Neuronal stem cell (in vitro differentiated cells): Measurements from ENCODE around the gene SDC3.
A peak's percentile ranks its signal among the peaks of the same experiment; 100 is the strongest.

Experiments
- DNase-seq: peaks from one replicate; pipeline ENCODE4 v3.0.0-alpha.2; 2013; ENCODE audit warnings: low spot score
- H2AFZ ChIP-seq: one replicate; pipeline ENCODE4 v1.6.1; 2013; ENCODE audit warnings: mild to moderate bottlenecking, low read length, inconsistent platforms
- H2AK5ac ChIP-seq: 2 replicates; pipeline ENCODE4 v1.6.1; 2013; ENCODE audit warnings: low read depth, mild to moderate bottlenecking, inconsistent platforms, low read length, moderate library complexity, mixed read lengths
- H2BK120ac ChIP-seq: 2 replicates; pipeline ENCODE4 v1.6.1; 2013; ENCODE audit warnings: low read depth, mild to moderate bottlenecking, inconsistent platforms, low read length, moderate library complexity, mixed read lengths
- H2BK12ac ChIP-seq: one replicate; pipeline ENCODE4 v1.6.1; 2013; ENCODE audit warnings: low read length, inconsistent platforms
- H2BK15ac ChIP-seq: 2 replicates; pipeline ENCODE4 v1.6.1; 2013; ENCODE audit warnings: mild to moderate bottlenecking, low read length, inconsistent platforms, mixed read lengths
- H2BK5ac ChIP-seq: one replicate; pipeline ENCODE4 v1.6.1; 2013; ENCODE audit warnings: inconsistent platforms, mild to moderate bottlenecking, low read length, moderate library complexity
- H3K14ac ChIP-seq: one replicate; pipeline ENCODE4 v1.6.1; 2013; ENCODE audit warnings: low read length, inconsistent platforms
- H3K18ac ChIP-seq: 2 replicates; pipeline ENCODE4 v1.6.1; 2013; ENCODE audit warnings: low read length, inconsistent platforms
- H3K23ac ChIP-seq: 2 replicates; pipeline ENCODE4 v1.6.1; 2013; ENCODE audit warnings: low read depth, mild to moderate bottlenecking, mixed read lengths, low read length, inconsistent platforms; ENCODE audit not compliant: poor library complexity
- H3K27ac ChIP-seq: replicated peaks from 3 replicates; pipeline ENCODE4 v1.5.1; 2013; ENCODE audit warnings: low read length, inconsistent platforms
- H3K27me3 ChIP-seq, 3 experiments: 2 replicates each; pipeline ENCODE4 v1.6.1; 2013; ENCODE audit warnings: low read length in 3 of 3, mild to moderate bottlenecking in 2 of 3, inconsistent platforms in 1 of 3, low read depth in 1 of 3, mixed read lengths in 1 of 3, moderate library complexity in 1 of 3; ENCODE audit not compliant: control insufficient read depth in 3 of 3, insufficient read depth in 3 of 3
- H3K36me3 ChIP-seq, 2 donors: replicated peaks in 1 of 2; 2 replicates each; pipeline ENCODE4 v1.6.1; 2013; ENCODE audit warnings: low read length in 2 of 2; ENCODE audit not compliant: control insufficient read depth in 2 of 2, insufficient read depth in 2 of 2
- H3K4ac ChIP-seq: 2 replicates; pipeline ENCODE4 v1.6.1; 2013; ENCODE audit warnings: inconsistent platforms, mild to moderate bottlenecking, low read length, moderate library complexity
- H3K4me1 ChIP-seq, 2 donors: 1 replicate in 1 of 2; 2 replicates in 1 of 2; pipeline ENCODE4 v1.6.1; 2013; ENCODE audit warnings: low read length in 2 of 2, low read depth in 1 of 2; ENCODE audit not compliant: control insufficient read depth in 2 of 2, insufficient read depth in 1 of 2
- H3K4me2 ChIP-seq: one replicate; pipeline ENCODE4 v1.6.1; 2013; ENCODE audit warnings: mild to moderate bottlenecking, low read length, inconsistent platforms; ENCODE audit not compliant: insufficient read depth, poor library complexity, severe bottlenecking
- H3K4me3 ChIP-seq, 2 donors: 2 replicates each; pipeline ENCODE4 v1.5.1; 2013; ENCODE audit warnings: low read length in 2 of 2, mild to moderate bottlenecking in 2 of 2, inconsistent platforms in 1 of 2, moderate library complexity in 1 of 2
- H3K79me1 ChIP-seq: one replicate; pipeline ENCODE4 v1.6.1; 2013; ENCODE audit warnings: low read depth, mild to moderate bottlenecking, inconsistent platforms, low read length, moderate library complexity
- H3K9ac ChIP-seq: one replicate; pipeline ENCODE4 v1.6.1; 2013; ENCODE audit warnings: mild to moderate bottlenecking, low read depth, low read length, inconsistent platforms; ENCODE audit not compliant: poor library complexity
- H3K9me3 ChIP-seq, 2 donors: replicated peaks in 1 of 2; 2 replicates each; pipeline versions ENCODE3 to v1.6.1; 2013; ENCODE audit warnings: low read length in 2 of 2, mild to moderate bottlenecking in 2 of 2, inconsistent platforms in 1 of 2, low read depth in 1 of 2, mixed read lengths in 1 of 2, moderate library complexity in 1 of 2; ENCODE audit not compliant: control insufficient read depth in 2 of 2, insufficient read depth in 1 of 2
- H4K8ac ChIP-seq: one replicate; pipeline ENCODE4 v1.6.1; 2013; ENCODE audit warnings: low read depth, mild to moderate bottlenecking, inconsistent platforms, low read length, moderate library complexity
- H4K91ac ChIP-seq: one replicate; pipeline ENCODE4 v1.6.1; 2013; ENCODE audit warnings: low read length, low read depth, mild to moderate bottlenecking, inconsistent platforms; ENCODE audit not compliant: poor library complexity
- WGBS, 2 donors: extraction: QIAGEN DNeasy Blood & Tissue Kit; methylation state at CpG; one replicate each; pipeline ENCODE4 v1.1.7; 2013; ENCODE audit warnings: missing lambda C conversion rate in 2 of 2, mixed read lengths in 1 of 2; ENCODE audit not compliant: insufficient read length in 2 of 2, insufficient replicate concordance in 1 of 2; ENCODE audit errors: extremely low coverage in 2 of 2; 5-methylcytosine and 5-hydroxymethylcytosine counted together

The SDC3 gene

GRCh38 chr1:30878016-30878415 lies 30.5 kb downstream of the SDC3 start:
- no peak overlapping the region for H2AFZ ChIP-seq
- no peak overlapping the region for H3K23ac ChIP-seq
- H3K4me1 ChIP-seq: peaks cover 9 to 18% of the 10 kb centered on the region in 2 donors
- no peak overlapping the region for H3K4me2 ChIP-seq
- no peak overlapping the region for H4K8ac ChIP-seq
- no peak overlapping the region for H3K4me3 ChIP-seq
- H3K79me1 ChIP-seq: peaks cover 6% of the 10 kb centered on the region
- H2AK5ac ChIP-seq: no peak overlapping the region
- no peak overlapping the region for H4K91ac ChIP-seq
- no peak overlapping the region for H2BK5ac ChIP-seq
- H3K4ac ChIP-seq: no peak overlapping the region
- no peak overlapping the region for H2BK120ac ChIP-seq
- no peak for DNase-seq
- H3K18ac ChIP-seq: no peak overlapping the region
- peaks cover 0 to 12% of the 10 kb centered on the region in 2 donors for H3K9me3 ChIP-seq
- WGBS, 2 donors: no CpG with 5 or more reads among the region's 9 CpGs
- H3K14ac ChIP-seq: no peak overlapping the region
- no peak overlapping the region for H3K27ac ChIP-seq
- H2BK12ac ChIP-seq: no peak overlapping the region
- H3K36me3 ChIP-seq: peaks cover 29 to 56% of the 10 kb centered on the region in 2 donors
- H3K27me3 ChIP-seq: no peaks in the 10 kb centered on the region
- H3K9ac ChIP-seq: no peak overlapping the region
- H2BK15ac ChIP-seq: no peak overlapping the region

- Histone ChIP-seq H3K14ac (no peak overlapping the region), H4K91ac (no peak overlapping the region), H3K9ac (no peak overlapping the region), H3K36me3 (peaks cover 35 to 62% of the 10 kb centered on the region in 2 donors), H3K23ac (no peak overlapping the region), H2BK15ac (no peak overlapping the region), H3K4me2 (no peak overlapping the region), H3K9me3 (peaks cover 0 to 19% of the 10 kb centered on the region in 2 donors), H3K18ac (no peak overlapping the region), H3K27me3 (no peaks in the 10 kb centered on the region), H2AFZ (no peak overlapping the region), H3K4me3 (no peak overlapping the region), H2AK5ac (no peak overlapping the region), H2BK120ac (no peak overlapping the region), H3K79me1 (peaks cover 5% of the 10 kb centered on the region), H2BK5ac (no peak overlapping the region), H3K4ac (no peak overlapping the region), H3K27ac (no peak overlapping the region), H2BK12ac (no peak overlapping the region), H4K8ac (no peak overlapping the region), H3K4me1 (peaks cover 9 to 18% of the 10 kb centered on the region in 2 donors)
- no peak for DNase-seq
- no CpG with 5 or more reads among the region's 10 CpGs for WGBS, 2 donors
These were observed 31.2 kb downstream of the SDC3 start for GRCh38 chr1:30877205-30877912.

- peaks cover 0 to 26% of the 10 kb centered on the region in 2 donors for H3K9me3 ChIP-seq
- no peak overlapping the region for H2AK5ac ChIP-seq
- peak overlapping the region; percentile 51 for H3K14ac ChIP-seq
- H3K18ac ChIP-seq: no peak overlapping the region
- no peak overlapping the region for H3K4me3 ChIP-seq
- H3K4me1 ChIP-seq: peaks cover 9 to 18% of the 10 kb centered on the region in 2 donors
- WGBS, 2 donors: no CpG with 5 or more reads among the region's 25 CpGs
- H2BK15ac ChIP-seq: no peak overlapping the region
- no peaks in the 10 kb centered on the region for H3K27me3 ChIP-seq
- DNase-seq: no peak
- no peak overlapping the region for H3K9ac ChIP-seq
- no peak overlapping the region for H3K4ac ChIP-seq
- H3K4me2 ChIP-seq: no peak overlapping the region
- H2BK120ac ChIP-seq: no peak overlapping the region
- peaks cover 4% of the 10 kb centered on the region for H3K79me1 ChIP-seq
- H2BK5ac ChIP-seq: no peak overlapping the region
- H3K36me3 ChIP-seq: peaks cover 42 to 70% of the 10 kb centered on the region in 2 donors
- no peak overlapping the region for H4K91ac ChIP-seq
- no peak overlapping the region for H3K27ac ChIP-seq
- no peak overlapping the region for H2BK12ac ChIP-seq
- no peak overlapping the region for H4K8ac ChIP-seq
- no peak overlapping the region for H2AFZ ChIP-seq
- H3K23ac ChIP-seq: no peak overlapping the region
These were observed 31.9 kb downstream of the SDC3 start for GRCh38 chr1:30876451-30877204.

GRCh38 chr1:30875916-30876315 lies 32.6 kb downstream of the SDC3 start:
- no peak overlapping the region for H3K27ac ChIP-seq
- H3K4me3 ChIP-seq: no peak overlapping the region
- H3K23ac ChIP-seq: no peak overlapping the region
- no peak overlapping the region for H3K4ac ChIP-seq
- peaks cover 9 to 14% of the 10 kb centered on the region in 2 donors for H3K4me1 ChIP-seq
- no peaks in the 10 kb centered on the region for H3K27me3 ChIP-seq
- H2BK12ac ChIP-seq: no peak overlapping the region
- H3K9me3 ChIP-seq: peaks cover 0 to 29% of the 10 kb centered on the region in 2 donors
- no peak overlapping the region for H2BK120ac ChIP-seq
- whole genome bisulfite sequencing, 2 donors: no CpG with 5 or more reads among the region's 11 CpGs
- H2AFZ ChIP-seq: no peak overlapping the region
- no peak overlapping the region for H4K8ac ChIP-seq
- no peak for DNase-seq
- no peak overlapping the region for H4K91ac ChIP-seq
- H3K4me2 ChIP-seq: no peak overlapping the region
- no peak overlapping the region for H2BK15ac ChIP-seq
- no peak overlapping the region for H2BK5ac ChIP-seq
- H3K36me3 ChIP-seq: peaks cover 44 to 72% of the 10 kb centered on the region in 2 donors
- no peak overlapping the region for H3K14ac ChIP-seq
- H2AK5ac ChIP-seq: no peak overlapping the region
- no peak overlapping the region for H3K18ac ChIP-seq
- no peak overlapping the region for H3K9ac ChIP-seq
- no peaks in the 10 kb centered on the region for H3K79me1 ChIP-seq
